ENCODE measurements around the gene RYR1. TPM values are rescaled to one million over a fixed set of nuclear protein-coding genes. Genes with fewer than 3 reads are reported as not detected.
"Not testable (repeated sequence)": the region's sequence is repeated elsewhere in the genome, so short reads cannot be mapped to it uniquely, and the experiment has no call there.

The RYR1 gene
- polyA plus RNA-seq, 3 donors: 0.76 to 2.1 (median 2.1) TPM

GRCh38 chr19:38517321-38517720 lies 83.8 kb downstream of the RYR1 start:
- no peak for TF ChIP-seq CTCF (IDR thresholded peaks at IDR 0.05)
- H3K27ac ChIP-seq (ENCODE audit: low read depth in 1 of 2, low read length in 2 of 2): no peak overlapping the region
- no peak overlapping the region for H2AFZ ChIP-seq (ENCODE audit: insufficient read depth, low read depth, low read length, poor library complexity, severe bottlenecking)
- no peak overlapping the region for H3K4me3 Mint-ChIP-seq
- peaks cover 0 to 19% (median 5%) of the 10 kb centered on the region in 3 donors for H3K27me3 Mint-ChIP-seq (ENCODE audit: low read depth in 3 of 3)
- no peak overlapping the region for H3K4me3 ChIP-seq (replicated peaks in 1 of 3; ENCODE audit: low read depth in 2 of 3, low read length in 3 of 3)
- 97% methylated on average over 18 of the region's 21 CpGs for WGBS (ENCODE audit: insufficient coverage)
- H3K27ac Mint-ChIP-seq: no peak overlapping the region
- peaks cover 5% of the 10 kb centered on the region for H3K4me1 Mint-ChIP-seq
- H3K9me3 ChIP-seq (replicated peaks in 1 of 2; ENCODE audit: control insufficient read depth in 1 of 2, insufficient read depth in 1 of 2, low read length in 2 of 2): no peaks in the 10 kb centered on the region
- no peak overlapping the region for H3K4me2 ChIP-seq (replicated peaks; ENCODE audit: extremely low read depth, low read length, poor library complexity, severe bottlenecking)
- H3K4me1 ChIP-seq (ENCODE audit: control insufficient read depth in 1 of 2, insufficient read depth in 2 of 2, low read length in 2 of 2): peaks cover 3 to 4% of the 10 kb centered on the region in 2 donors
- DNase-seq: no peak
- no peaks in the 10 kb centered on the region for H3K27me3 ChIP-seq (ENCODE audit: control insufficient read depth in 2 of 2, insufficient read depth in 2 of 2, low read length in 2 of 2)
- no peaks in the 10 kb centered on the region for H4K20me1 ChIP-seq (ENCODE audit: insufficient read depth, low read length)
- no peaks in the 10 kb centered on the region for H3K36me3 ChIP-seq (replicated peaks in 1 of 2; ENCODE audit: control insufficient read depth in 1 of 2, insufficient read depth in 2 of 2, low read length in 2 of 2)
- intact Hi-C loops (cut with micrococcal nuclease): loop anchor here in 1 of 2 donors (5.0 kb wide), 1 partner anchor 115 kb away; the partner anchor contains the start of gene FAM98C
- H3K9ac ChIP-seq (ENCODE audit: insufficient read depth, low read length, poor library complexity, severe bottlenecking): no peak overlapping the region
- H3K36me3 Mint-ChIP-seq: no peaks in the 10 kb centered on the region
- no peaks in the 10 kb centered on the region for H3K9me3 Mint-ChIP-seq
- no peaks in the 10 kb centered on the region for H3K79me2 ChIP-seq (ENCODE audit: insufficient read depth, low read length)

- H3K9me3 ChIP-seq (replicated peaks in 1 of 2; ENCODE audit: control insufficient read depth in 1 of 2, insufficient read depth in 1 of 2, low read length in 2 of 2); H3K4me3 ChIP-seq (replicated peaks in 1 of 3; ENCODE audit: low read depth in 2 of 3, low read length in 3 of 3); H3K4me1 ChIP-seq (ENCODE audit: control insufficient read depth in 1 of 2, insufficient read depth in 2 of 2, low read length in 2 of 2); H3K9me3 Mint-ChIP-seq; H3K4me2 ChIP-seq (replicated peaks; ENCODE audit: extremely low read depth, low read length, poor library complexity, severe bottlenecking); H3K79me2 ChIP-seq (ENCODE audit: insufficient read depth, low read length); H2AFZ ChIP-seq (ENCODE audit: insufficient read depth, low read depth, low read length, poor library complexity, severe bottlenecking); H3K4me1 Mint-ChIP-seq; DNase-seq; H3K4me3 Mint-ChIP-seq; H3K9ac ChIP-seq (ENCODE audit: insufficient read depth, low read length, poor library complexity, severe bottlenecking); H4K20me1 ChIP-seq (ENCODE audit: insufficient read depth, low read length); H3K36me3 ChIP-seq (replicated peaks in 1 of 2; ENCODE audit: control insufficient read depth in 1 of 2, insufficient read depth in 2 of 2, low read length in 2 of 2); H3K27me3 ChIP-seq (ENCODE audit: control insufficient read depth in 2 of 2, insufficient read depth in 2 of 2, low read length in 2 of 2); H3K36me3 Mint-ChIP-seq; H3K27ac ChIP-seq (ENCODE audit: low read depth in 1 of 2, low read length in 2 of 2): not testable (repeated sequence)
- Mint-ChIP-seq H3K27ac (peak overlapping the region in 1 of 7 donors; percentile 52), H3K27me3 (ENCODE audit: low read depth in 3 of 3) (peaks cover 0 to 21% (median 6%) of the 10 kb centered on the region in 3 donors)
- intact Hi-C loops (cut with micrococcal nuclease): loop anchor here in 1 of 2 donors (5.0 kb wide), 1 partner anchor 116 kb away; the partner anchor contains the start of gene FAM98C
- 0% methylated on average over 1 of the region's 1 CpG for whole genome bisulfite sequencing (ENCODE audit: insufficient coverage)
Observed at GRCh38 chr19:38517980-38518379, 84.5 kb downstream of the RYR1 start.
